ENCODE measurements around the gene GNB1L.

GNB1L gene

GRCh38 chr22:19875531-19876313 lies 21.0 kb upstream of the GNB1L start:
- FAIRE-seq (no peak), DNase-seq (ENCODE audit: insufficient read length, low spot score) (no peak)
- TF ChIP-seq POLR2A (IDR thresholded peaks at IDR 0.05; ENCODE audit: low read depth, low read length): no peak

DNA sequence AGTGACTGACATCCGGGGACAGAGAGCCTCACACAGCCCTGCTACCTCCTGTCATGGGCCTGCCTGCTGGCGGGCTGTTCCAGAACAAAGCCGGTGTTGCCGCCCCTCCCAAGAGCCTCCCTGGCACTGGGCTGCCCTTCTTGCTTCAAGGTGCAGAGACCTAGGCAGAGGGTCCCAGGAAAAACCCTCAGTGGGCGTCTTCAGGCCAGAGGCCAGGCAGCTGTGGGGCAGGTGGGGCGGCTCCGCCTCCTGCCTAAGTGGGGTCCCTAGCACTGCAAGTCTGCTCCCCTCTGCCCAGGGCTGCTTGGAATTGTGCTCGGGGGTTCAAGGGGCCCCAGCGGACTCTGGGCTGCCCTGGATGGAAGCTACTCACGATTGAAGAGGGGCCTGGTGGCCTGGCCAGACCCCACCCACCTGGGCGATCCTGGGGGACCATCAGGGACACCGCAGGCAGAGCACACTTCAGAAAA lies 20.4 kb upstream of the GNB1L start:
- no peak for DNase-seq (ENCODE audit: insufficient read length, low spot score)
- TF ChIP-seq POLR2A (IDR thresholded peaks at IDR 0.05; ENCODE audit: low read depth, low read length): no peak
- no peak for FAIRE-seq

DNA sequence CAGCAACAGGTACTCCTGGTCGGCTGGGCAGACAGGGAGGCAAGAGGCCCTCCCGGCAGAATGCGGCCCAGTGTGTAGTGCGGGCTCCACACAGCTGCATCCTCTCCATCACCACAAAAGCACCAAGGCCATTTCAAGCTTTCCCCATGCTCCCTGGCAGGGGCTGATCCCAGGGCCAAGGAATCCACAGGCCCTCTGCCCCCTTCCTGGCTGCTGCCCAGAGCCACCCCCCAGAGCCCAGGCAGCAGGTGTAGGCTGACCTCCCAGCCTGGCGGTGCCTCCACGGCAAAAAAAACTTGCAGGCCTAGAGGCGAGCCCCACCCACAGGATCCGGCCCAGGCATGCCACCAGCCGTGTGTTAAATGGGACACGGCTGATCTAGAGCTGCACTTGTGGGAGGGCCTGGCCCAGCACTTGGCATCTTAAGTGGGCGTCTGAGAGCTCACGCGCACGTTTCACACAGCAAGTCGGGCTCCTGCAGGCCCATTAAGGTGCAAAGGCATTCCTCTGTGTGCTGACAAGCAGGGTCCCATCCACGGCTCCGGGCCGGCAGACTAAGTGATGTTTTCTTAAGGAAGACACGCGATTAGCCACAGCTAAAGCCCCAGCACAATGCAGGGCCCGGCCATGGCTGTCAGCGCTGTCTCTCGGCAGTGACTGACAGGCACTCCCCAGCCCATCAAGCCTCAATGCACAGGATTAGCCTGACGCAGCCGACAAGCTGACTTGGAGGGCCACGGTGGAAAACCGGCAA lies 19.8 kb upstream of the GNB1L start:
- FAIRE-seq: no peak
- DNase-seq (ENCODE audit: insufficient read length, low spot score): no peak
- TF ChIP-seq POLR2A (IDR thresholded peaks at IDR 0.05; ENCODE audit: low read depth, low read length): no peak

DNA sequence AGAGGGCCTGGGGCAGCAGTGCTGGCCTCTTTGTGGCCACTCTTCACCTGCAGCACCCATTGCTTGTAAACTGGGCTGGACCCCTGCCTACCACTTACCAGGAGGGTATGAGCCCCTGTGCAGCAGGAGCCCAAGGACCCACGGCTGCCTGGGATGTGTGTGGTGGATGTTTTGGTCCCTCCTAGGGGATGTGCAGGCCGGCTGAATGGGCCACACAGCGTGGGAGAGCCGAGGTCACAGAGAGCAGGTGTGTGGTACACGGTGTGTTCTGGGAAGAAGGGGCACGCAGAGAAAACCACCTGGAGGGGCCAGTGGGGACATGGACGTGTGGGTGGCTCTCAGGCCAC lies 19.3 kb upstream of the GNB1L start:
- no peak for DNase-seq (ENCODE audit: insufficient read length, low spot score)
- TF ChIP-seq POLR2A (IDR thresholded peaks at IDR 0.05; ENCODE audit: low read depth, low read length): no peak
- no peak for FAIRE-seq

GRCh38 chr22:19873138-19873959 lies 18.7 kb upstream of the GNB1L start:
- no peak for TF ChIP-seq POLR2A (IDR thresholded peaks at IDR 0.05; ENCODE audit: low read depth, low read length)
- DNase-seq (ENCODE audit: insufficient read length, low spot score): no peak
- no peak for FAIRE-seq

GRCh38 chr22:19872779-19873137 lies 18.1 kb upstream of the GNB1L start:
- FAIRE-seq (no peak), DNase-seq (ENCODE audit: insufficient read length, low spot score) (no peak)
- TF ChIP-seq POLR2A (IDR thresholded peaks at IDR 0.05; ENCODE audit: low read depth, low read length): no peak

DNA sequence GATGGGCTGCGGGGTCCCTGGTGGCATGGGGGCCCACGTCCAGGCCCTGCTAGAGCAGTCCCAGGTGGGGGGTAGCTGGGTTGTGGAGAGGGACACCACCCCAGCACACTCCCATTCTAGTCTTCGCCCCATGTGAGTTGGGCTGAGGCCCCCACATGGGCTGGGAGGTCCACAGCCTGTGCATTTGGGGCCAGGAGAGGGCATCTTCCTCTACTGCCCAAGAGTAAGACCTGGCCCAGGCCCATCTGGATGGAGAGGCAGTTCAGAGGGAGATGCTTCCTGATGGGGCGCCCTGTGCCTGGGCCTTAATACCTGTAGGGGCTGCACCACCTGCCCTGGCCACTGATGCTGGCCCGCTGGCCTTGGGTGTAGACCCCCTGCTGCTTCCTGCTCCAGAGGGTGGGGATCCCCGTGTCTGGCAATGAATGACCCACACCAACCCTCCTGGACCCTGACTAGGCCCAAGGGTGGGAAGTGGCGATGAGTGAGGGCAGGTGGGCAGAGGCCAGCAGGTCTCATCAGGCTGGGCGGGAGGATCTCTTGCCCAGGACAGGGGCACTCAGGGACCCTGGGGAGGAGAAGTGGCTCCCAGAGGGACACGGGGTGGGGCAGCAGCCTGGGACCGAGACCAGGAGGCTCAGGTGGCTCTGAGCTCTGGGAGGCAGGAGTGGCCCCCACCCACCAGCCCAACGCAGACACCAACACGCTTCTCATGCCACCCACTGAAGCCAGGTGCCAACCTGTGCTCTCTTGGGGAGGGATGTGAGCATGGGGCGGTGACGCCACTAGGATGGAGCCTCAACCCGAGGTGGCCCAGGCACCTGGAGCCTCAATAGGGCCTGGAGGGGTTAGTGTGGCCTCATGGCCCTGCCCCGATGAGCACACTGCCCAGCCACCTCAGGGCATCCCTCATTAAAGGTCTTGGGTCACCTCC lies 17.4 kb upstream of the GNB1L start:
- no peak for TF ChIP-seq POLR2A (IDR thresholded peaks at IDR 0.05; ENCODE audit: low read depth, low read length)
- FAIRE-seq (no peak), DNase-seq (ENCODE audit: insufficient read length, low spot score) (no peak)

DNA sequence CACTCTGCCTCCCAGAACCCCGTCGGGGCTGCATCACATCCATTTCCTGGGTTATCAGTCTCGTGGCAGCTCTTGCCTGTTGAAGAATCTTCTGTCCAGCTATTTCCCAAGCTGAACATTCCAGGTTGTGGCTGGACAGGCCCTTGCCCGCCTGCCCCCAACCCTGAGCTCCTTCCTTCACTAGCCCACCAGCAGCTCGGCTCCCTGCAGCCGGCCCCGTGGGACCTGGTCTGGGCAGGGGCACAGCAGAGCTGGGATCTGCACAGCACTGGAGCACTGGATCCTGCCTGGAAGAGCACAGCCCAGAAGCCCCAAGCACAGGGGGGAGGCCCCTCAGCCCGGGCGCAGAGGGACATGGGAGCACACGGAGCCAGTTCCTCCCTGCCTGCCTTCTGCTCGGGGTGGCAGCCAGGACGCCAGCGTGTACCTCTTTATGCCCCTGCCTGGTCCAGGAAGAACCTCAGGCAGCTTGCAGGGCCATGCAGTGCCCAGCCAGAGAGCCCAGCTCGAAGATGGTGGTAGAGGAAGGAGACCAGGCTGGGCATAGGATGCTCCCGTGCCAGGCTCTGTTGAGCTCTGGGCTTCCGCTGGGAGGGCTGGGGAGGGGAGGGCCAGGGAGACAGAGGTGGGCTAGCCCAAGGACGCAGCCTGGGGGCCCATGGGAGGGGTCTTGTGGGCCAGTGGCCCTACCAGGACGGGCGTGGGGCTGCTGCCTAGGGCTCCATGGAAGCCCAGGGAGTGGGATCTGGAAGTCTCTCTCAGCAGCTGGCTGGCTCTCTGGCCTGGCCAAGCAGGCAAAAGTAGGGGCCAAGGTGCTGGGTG lies 16.6 kb upstream of the GNB1L start:
- no peak for FAIRE-seq
- TF ChIP-seq POLR2A (IDR thresholded peaks at IDR 0.05; ENCODE audit: low read depth, low read length): no peak

GRCh38 chr22:19870153-19871022 lies 15.7 kb upstream of the GNB1L start:
- TF ChIP-seq POLR2A (IDR thresholded peaks at IDR 0.05; ENCODE audit: low read depth, low read length): no peak
- DNase-seq (ENCODE audit: insufficient read length, low spot score): no peak
- FAIRE-seq: no peak

More for the DNA sequence above, 16.6 kb upstream of the GNB1L start:
- no peak for DNase-seq (ENCODE audit: insufficient read length, low spot score)

GRCh38 chr22:19869497-19870152 lies 15.0 kb upstream of the GNB1L start:
- DNase-seq (ENCODE audit: insufficient read length, low spot score): no peak
- no peak for TF ChIP-seq POLR2A (IDR thresholded peaks at IDR 0.05; ENCODE audit: low read depth, low read length)
- FAIRE-seq: no peak
